ENCODE results near the gene OSCP1. TPM values are rescaled to one million over a fixed set of nuclear protein-coding genes. Genes with fewer than 3 reads are reported as not detected.

The OSCP1 gene
- total RNA-seq, 2 experiments from 2014 or later: 1.2 to 1.5 TPM

- TF ChIP-seq CTCF (IDR thresholded peaks at IDR 0.05): no peak
- H3K27ac Mint-ChIP-seq: no peak overlapping the region
- intact Hi-C loops (cut with micrococcal nuclease): no loop called here
- no peaks in the 10 kb centered on the region for H3K27me3 Mint-ChIP-seq
- ATAC-seq: no peak
- no peaks in the 10 kb centered on the region for H3K9me3 Mint-ChIP-seq
- CTCF ChIA-PET: interaction anchor here (1.1 to 3.8 kb wide), 9 partner anchors 16 to 269 kb away, joined by 3 to 68 read pairs (median 7); partner anchors contain the start of genes EVA1B, LSM10, SH3D21 and TRAPPC3
- H3K4me3 Mint-ChIP-seq: no peak overlapping the region
- no peaks in the 10 kb centered on the region for H3K36me3 Mint-ChIP-seq (ENCODE audit: low read depth)
- POLR2A ChIA-PET: interaction anchor here (1.3 to 1.7 kb wide), 2 partner anchors 22 to 33 kb away, joined by 3 to 6 read pairs; partner anchors contain the start of gene STK40
- H3K4me1 Mint-ChIP-seq (ENCODE audit: low read depth): peaks cover 12% of the 10 kb centered on the region
- DNase-seq: no peak
These were observed 31.1 kb downstream of the OSCP1 start for GRCh38 chr1:36419140-36419539.

GRCh38 chr1:36417931-36418330 lies 32.3 kb downstream of the OSCP1 start:
- Mint-ChIP-seq H3K4me3 (no peak overlapping the region), H3K36me3 (ENCODE audit: low read depth) (no peaks in the 10 kb centered on the region), H3K9me3 (no peaks in the 10 kb centered on the region), H3K27me3 (no peaks in the 10 kb centered on the region), H3K4me1 (ENCODE audit: low read depth) (peaks cover 12% of the 10 kb centered on the region), H3K27ac (no peak overlapping the region)
- CTCF ChIA-PET: interaction anchor here (2.0 to 3.8 kb wide), 3 partner anchors 50 to 117 kb away, joined by 4 to 68 read pairs (median 19); no protein-coding TSS in a partner anchor
- POLR2A ChIA-PET: interaction anchor here (1.0 kb wide), 1 partner anchor 20 kb away, joined by 3 read pairs; the partner anchor contains the start of gene LSM10
- TF ChIP-seq CTCF (IDR thresholded peaks at IDR 0.05): no peak
- no peak for DNase-seq
- intact Hi-C loops (cut with micrococcal nuclease): no loop called here
- ATAC-seq: no peak

DNA sequence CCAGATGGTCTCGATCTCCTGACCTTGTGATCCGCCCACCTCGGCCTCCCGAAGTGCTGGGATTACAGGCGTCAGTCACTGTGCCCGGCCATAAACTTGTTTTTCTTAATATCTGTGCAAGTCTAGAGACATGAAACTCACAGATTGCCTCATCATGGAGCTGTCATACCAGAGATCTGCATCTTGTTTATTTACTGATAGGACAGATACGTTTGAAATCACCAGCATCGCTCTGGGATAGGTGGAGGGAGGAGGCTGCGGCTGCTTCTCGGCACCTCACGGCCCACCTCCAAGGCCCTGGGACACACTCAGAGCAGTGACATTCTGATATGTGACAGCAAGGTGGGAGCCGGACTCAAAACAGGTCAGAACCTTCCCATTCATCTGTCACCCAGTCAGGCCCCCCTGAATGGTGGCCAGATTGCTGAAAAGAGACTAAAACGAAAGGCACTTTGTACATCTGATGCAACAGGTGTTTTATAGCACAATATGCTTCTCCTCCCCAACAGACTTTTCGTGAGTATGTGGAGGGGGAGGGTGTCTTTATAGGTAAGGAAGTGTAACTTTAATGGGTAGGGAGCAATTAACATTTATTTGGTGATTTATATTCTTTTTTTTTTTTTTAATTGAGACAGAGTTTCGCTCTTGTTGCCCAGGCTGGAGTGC lies 34.5 kb downstream of the OSCP1 start:
- DNase-seq (no peak), ATAC-seq (no peak)
- H3K27me3 Mint-ChIP-seq: no peaks in the 10 kb centered on the region
- peaks cover 22% of the 10 kb centered on the region for H3K4me1 Mint-ChIP-seq (ENCODE audit: low read depth)
- ChIA-PET POLR2A (no interaction called here), CTCF (no interaction called here)
- no peak for TF ChIP-seq CTCF (IDR thresholded peaks at IDR 0.05)
- H3K9me3 Mint-ChIP-seq: peaks cover 3% of the 10 kb centered on the region
- intact Hi-C loops (cut with micrococcal nuclease): no loop called here
- H3K4me3 Mint-ChIP-seq: no peak overlapping the region
- H3K36me3 Mint-ChIP-seq (ENCODE audit: low read depth): no peaks in the 10 kb centered on the region
- H3K27ac Mint-ChIP-seq: no peak overlapping the region

DNA sequence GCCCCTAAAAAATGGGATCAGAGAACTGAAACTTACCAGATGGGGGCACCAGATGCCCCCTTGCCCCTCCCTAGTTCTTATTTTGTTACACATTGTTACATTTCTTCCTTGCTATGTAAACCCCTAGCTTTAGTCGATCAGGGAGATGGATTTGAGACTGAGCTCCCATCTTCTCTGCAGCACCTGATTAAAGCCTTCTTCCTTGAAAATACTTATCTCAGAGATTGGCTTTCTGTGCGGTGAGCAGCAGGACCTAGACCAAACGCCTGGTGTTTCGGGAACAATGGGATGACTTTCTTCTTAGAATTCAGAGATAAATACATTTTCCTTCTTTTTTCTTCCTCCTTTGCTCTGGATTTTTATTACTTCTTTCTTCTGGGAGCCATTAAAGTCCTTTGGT lies 35.9 kb downstream of the OSCP1 start:
- intact Hi-C loops (cut with micrococcal nuclease): no loop called here
- H3K27me3 Mint-ChIP-seq: no peaks in the 10 kb centered on the region
- ATAC-seq (no peak), DNase-seq (no peak)
- POLR2A ChIA-PET: no interaction called here
- TF ChIP-seq CTCF (IDR thresholded peaks at IDR 0.05): no peak
- CTCF ChIA-PET: interaction anchor here (1.0 to 2.4 kb wide), 2 partner anchors 16 to 72 kb away, joined by 6 to 10 read pairs; no protein-coding TSS in a partner anchor
- H3K4me3 Mint-ChIP-seq: no peak overlapping the region
- H3K36me3 Mint-ChIP-seq (ENCODE audit: low read depth): no peaks in the 10 kb centered on the region
- H3K4me1 Mint-ChIP-seq (ENCODE audit: low read depth): peaks cover 16% of the 10 kb centered on the region
- H3K27ac Mint-ChIP-seq: no peak overlapping the region
- peaks cover 3% of the 10 kb centered on the region for H3K9me3 Mint-ChIP-seq

Measured in activated CD8-positive, alpha-beta T cell treated with anti-CD3 and anti-CD28 coated beads for 36 hours (primary cell).